Activated T-helper 2 cell treated with anti-CD3 and anti-CD28 coated beads, Interferon-gamma antibody, Interleukin-2, Interleukin-4, amounts not matched to agents 10 μg/mL and 5 μg/mL and 100 μg/mL, durations not matched to agents 14 hours and 24 hours and 36 hours (primary cell): ENCODE measurements around the gene MTMR3. TPM values are rescaled to one million over a fixed set of nuclear protein-coding genes. Genes with fewer than 3 reads are reported as not detected.
"Not testable (repeated sequence)": the region's sequence is repeated elsewhere in the genome, so short reads cannot be mapped to it uniquely, and the experiment has no call there.

ENCODE experiments used
- DNase-seq: peaks from one replicate; pipeline ENCODE4 v3.0.0; 2021; ENCODE audit warnings: low spot score
- H3K27ac Mint-ChIP-seq: one replicate; pipeline ENCODE4 v1.8.0; 2021; ENCODE audit warnings: mixed read lengths
- H3K27me3 Mint-ChIP-seq: one replicate; pipeline ENCODE4 v1.8.0; 2021; ENCODE audit warnings: low read depth, mixed read lengths
- H3K36me3 Mint-ChIP-seq: one replicate; pipeline ENCODE4 v1.8.0; 2021; ENCODE audit warnings: low read depth, mixed read lengths
- H3K4me1 Mint-ChIP-seq: one replicate; pipeline ENCODE4 v1.8.0; 2021; ENCODE audit warnings: low read depth, mixed read lengths
- H3K4me3 Mint-ChIP-seq: one replicate; pipeline ENCODE4 v1.8.0; 2021; ENCODE audit warnings: low read depth, mild to moderate bottlenecking, moderate library complexity, mixed read lengths
- H3K9me3 Mint-ChIP-seq: one replicate; pipeline ENCODE4 v1.8.0; 2021; ENCODE audit warnings: mixed read lengths
- intact Hi-C: fragments of 100-400 bp; cut with micrococcal nuclease; formaldehyde crosslinking; loops from one replicate; pipeline ENCODE4 v1.15.1; 2023
- total RNA-seq: library from RNA; stranded (reverse); gene quantifications from 2 replicates; pipeline ENCODE4 v1.2.3, GENCODE V29; 2022

MTMR3 gene
- total RNA-seq, 1 donor from 2014 or later = 22.1 TPM

DNA sequence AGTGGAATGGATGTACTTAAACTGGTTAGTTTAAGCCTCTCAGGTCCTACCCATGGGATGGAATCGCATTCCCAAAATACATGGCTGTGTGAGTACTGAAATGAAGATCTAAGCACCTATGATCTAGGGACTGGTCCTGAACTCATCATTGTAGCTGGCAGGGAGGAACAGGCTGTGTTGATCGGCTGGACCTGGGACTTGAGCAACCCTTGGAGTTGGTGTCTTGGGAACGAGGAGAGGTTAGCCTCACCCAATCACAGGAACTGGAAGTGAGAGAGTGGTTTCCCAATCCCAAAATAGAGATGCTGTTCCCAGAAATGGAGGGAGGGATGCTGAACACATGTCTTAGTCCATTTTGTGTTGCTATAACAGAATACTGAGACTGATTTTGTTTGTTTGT lies 28.5 kb upstream of the MTMR3 start:
- Mint-ChIP-seq H3K36me3 (no peaks in the 10 kb centered on the region), H3K27ac (no peak overlapping the region), H3K27me3 (peaks cover 6% of the 10 kb centered on the region), H3K9me3 (no peaks in the 10 kb centered on the region), H3K4me1 (no peaks in the 10 kb centered on the region), H3K4me3 (no peak overlapping the region)
- DNase-seq = no peak
- intact Hi-C loops = no loop called here

DNA sequence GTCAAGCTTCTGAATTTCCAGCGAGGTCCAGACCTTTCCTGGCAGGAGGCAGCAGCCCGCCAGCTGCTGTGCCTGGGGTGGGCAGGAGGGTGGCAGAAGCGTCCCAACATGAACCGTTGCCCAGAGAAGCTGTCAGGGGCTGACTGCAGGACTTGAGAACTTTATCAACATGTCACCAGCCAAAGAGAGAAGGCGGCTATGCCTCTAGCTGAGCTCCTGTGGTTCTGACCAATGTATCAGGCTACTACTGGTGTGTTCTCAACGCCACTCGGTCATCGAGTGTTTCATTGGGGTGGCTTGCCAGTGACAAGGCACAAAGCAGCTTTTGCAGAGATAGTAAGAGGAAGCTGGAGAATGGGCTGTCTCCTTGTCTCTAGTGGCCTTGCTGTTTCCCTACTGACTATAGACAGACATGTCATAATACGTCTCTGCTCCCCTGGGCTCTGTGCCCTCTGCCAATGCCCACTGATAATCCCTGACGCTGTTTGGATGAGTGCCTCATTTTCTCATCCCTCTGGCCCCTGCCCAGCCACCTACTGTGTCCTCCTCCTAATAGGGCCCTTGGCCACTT lies 27.3 kb upstream of the MTMR3 start:
- intact Hi-C loops = no loop called here
- Mint-ChIP-seq H3K27me3 (peaks cover 2% of the 10 kb centered on the region), H3K27ac (no peak overlapping the region), H3K4me3 (no peak overlapping the region), H3K9me3 (no peaks in the 10 kb centered on the region), H3K4me1 (no peaks in the 10 kb centered on the region), H3K36me3 (no peaks in the 10 kb centered on the region)
- DNase-seq = no peak

DNA sequence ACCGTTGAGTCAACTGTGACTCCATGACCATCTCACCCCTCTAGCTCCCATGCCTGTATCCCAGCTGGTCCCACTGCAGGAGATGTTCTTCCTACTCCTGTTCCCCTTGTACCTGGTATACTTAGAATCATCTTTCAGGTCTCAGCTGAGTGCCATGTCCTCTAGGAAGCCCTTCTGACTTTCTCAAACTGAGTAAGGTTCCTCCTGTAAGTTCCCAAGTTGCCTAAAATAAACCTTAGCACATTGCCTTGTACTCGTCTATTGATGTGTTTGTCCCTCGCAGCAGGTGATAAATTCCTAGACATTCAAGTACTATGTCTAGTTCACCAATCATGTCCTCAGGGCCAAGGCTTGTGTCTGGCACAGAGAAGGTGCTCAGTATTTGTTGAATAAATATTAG lies 26.5 kb upstream of the MTMR3 start:
- no peak overlapping the region for H3K4me3 Mint-ChIP-seq
- H3K27me3 Mint-ChIP-seq = peaks cover 3% of the 10 kb centered on the region
- no peak for DNase-seq
- no peaks in the 10 kb centered on the region for H3K4me1 Mint-ChIP-seq
- no peak overlapping the region for H3K27ac Mint-ChIP-seq
- intact Hi-C loops = no loop called here
- no peaks in the 10 kb centered on the region for H3K36me3 Mint-ChIP-seq
- no peaks in the 10 kb centered on the region for H3K9me3 Mint-ChIP-seq

DNA sequence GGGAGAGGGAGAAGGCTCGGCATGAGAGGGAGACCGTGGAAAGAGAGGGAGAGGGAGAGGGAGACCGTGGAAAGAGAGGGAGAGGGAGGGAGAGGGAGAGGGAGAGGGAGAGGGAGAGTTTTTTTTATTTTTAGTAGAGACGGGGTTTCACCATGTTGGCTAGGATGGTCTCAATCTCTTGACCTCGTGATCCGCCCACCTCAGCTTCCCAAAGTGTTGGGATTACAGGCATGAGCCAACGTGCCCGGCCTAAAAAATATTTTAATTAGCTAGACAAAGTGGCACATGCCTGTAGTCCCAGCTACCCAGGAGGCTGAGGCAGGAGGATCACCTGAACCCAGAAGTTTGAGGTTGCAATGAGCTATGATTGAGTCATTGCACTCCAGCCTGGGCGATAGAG lies 23.9 kb upstream of the MTMR3 start:
- H3K27me3 Mint-ChIP-seq, DNase-seq, H3K9me3 Mint-ChIP-seq, H3K36me3 Mint-ChIP-seq, intact Hi-C loops, H3K27ac Mint-ChIP-seq, H3K4me3 Mint-ChIP-seq, H3K4me1 Mint-ChIP-seq: not testable (repeated sequence)

DNA sequence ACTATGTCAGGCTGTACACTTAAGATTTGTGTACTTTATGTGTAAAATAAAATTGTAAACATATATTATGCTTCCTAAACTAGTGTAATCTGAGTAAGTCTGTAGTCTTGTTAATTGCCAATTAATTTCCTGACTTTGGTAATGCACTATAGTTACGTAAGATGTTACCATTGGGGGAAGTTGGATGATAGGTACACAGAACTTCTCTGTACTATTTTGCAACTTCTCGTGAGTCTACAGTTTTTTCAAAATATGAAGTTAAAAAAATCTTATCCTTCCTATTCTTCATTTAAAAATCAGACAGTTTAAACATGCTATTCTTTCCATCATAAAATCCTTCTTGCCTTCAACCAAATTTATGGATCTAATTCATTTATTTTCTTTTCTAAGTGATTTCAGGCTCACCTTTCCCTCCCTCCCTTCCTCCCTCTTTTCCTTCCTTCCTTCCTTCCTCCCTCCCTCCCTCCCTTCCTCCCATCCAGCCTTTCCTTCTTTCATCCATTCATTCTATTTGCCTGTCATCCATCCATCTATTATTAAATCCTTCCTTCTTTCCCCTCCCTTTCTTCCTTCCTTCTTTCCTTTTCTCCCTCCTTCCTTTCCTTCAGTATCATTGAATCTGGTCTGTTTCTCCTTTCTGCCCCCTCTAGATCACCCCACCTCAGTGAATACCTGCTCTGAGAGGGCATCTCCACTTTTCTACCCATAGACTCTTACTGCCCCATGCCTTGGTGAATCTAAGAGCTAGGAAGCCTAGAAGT lies 22.8 kb upstream of the MTMR3 start:
- Mint-ChIP-seq H3K4me3 (no peak overlapping the region), H3K27me3 (peaks cover 3% of the 10 kb centered on the region), H3K9me3 (no peaks in the 10 kb centered on the region), H3K36me3 (no peaks in the 10 kb centered on the region), H3K4me1 (no peaks in the 10 kb centered on the region), H3K27ac (no peak overlapping the region)
- DNase-seq = no peak
- intact Hi-C loops = no loop called here

DNA sequence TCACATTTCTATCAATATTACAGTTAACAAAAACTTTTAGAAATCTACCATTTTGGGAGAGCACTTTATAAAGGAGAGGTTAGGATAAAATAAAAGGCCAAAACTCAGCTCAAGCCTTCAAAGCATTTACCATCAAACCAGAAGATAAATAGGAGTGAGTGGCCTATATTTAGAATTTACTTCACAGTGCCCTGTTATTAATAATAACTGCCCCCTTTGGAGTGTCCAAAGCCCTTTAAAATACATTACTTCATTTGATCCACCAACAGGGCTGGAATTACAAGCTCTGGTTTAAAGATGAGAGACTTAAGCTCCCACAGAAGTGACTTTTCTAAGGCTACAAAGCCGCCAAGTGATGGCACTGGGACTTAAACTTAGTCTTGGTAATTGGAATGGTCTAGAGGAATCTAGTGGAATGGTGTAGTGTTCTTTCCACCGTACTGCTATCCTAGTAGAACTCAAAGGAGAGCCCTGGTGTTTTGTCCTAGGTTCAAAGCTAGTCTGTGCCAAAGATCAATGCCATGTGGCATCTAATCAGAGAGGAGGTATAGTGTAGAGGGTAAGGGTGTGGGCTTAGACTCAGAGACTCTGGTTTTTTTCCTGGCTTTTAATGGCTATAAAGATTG lies 21.2 kb upstream of the MTMR3 start:
- Mint-ChIP-seq H3K4me3 (no peak overlapping the region), H3K27ac (no peak overlapping the region), H3K9me3 (no peaks in the 10 kb centered on the region), H3K36me3 (no peaks in the 10 kb centered on the region), H3K4me1 (no peaks in the 10 kb centered on the region), H3K27me3 (peaks cover 2% of the 10 kb centered on the region)
- intact Hi-C loops = no loop called here
- DNase-seq = no peak

DNA sequence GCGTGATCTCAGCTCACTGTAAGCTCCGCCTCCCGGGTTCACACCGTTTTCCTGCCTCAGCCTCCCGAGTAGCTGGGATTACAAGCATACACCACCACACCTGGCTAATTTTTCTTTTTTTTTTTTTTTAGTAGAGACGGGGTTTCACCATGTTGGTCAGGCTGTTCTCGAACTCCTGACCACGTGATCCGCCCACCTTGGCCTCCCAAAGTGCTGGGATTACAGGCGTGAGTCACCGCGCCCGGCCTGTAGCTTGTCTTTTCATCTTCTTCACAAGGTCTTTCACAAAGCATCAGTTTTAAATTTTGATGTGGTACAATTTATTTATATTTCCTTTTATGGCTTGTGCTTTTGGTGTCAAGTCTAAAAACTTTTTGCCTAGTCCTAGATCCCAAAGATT lies 17.4 kb upstream of the MTMR3 start:
- intact Hi-C loops, H3K9me3 Mint-ChIP-seq, H3K27me3 Mint-ChIP-seq, DNase-seq, H3K27ac Mint-ChIP-seq, H3K4me3 Mint-ChIP-seq, H3K4me1 Mint-ChIP-seq, H3K36me3 Mint-ChIP-seq: not testable (repeated sequence)

DNA sequence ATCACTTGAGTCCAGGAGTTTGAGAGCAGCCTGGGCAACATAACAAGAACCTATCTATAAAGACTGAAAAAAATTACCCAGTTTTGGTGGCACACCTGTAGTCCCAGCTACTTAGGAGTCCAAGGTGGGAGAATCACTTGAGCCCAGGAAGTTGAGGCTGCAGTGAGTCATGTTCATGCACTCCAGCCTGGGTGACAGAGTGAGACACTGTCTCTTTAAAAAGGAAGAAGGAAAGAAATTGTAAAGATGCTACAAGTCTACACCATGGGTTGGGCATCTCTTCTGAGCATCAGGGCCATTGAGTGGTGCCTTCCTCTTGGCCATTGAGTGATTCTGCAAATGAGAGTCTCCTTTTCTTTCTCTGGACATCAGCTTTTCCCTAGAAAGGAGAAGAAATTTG lies 15.7 kb upstream of the MTMR3 start:
- intact Hi-C loops = no loop called here
- Mint-ChIP-seq H3K9me3 (no peaks in the 10 kb centered on the region), H3K4me1 (peaks cover 4% of the 10 kb centered on the region), H3K27me3 (peaks cover 4% of the 10 kb centered on the region), H3K27ac (no peak overlapping the region), H3K36me3 (no peaks in the 10 kb centered on the region), H3K4me3 (no peak overlapping the region)
- no peak for DNase-seq

DNA sequence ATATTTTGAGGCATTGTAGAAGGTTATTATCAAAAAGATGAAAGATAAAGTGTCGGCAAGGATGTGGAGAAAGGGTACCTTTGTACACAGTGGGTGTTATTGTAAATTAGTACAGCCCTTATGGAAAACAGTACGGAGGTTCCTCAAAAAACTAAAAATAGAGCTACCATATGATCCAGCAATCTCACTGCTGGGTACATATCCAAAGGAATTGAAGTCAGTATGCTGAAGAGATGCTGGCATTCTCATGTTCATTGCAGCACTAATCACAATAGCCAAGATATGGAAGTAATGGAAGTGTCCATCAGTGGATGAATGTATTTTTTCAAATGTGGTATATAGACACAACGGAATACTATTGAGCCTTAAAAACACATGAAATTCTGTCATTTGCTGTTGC lies 15.1 kb upstream of the MTMR3 start:
- no peak for DNase-seq
- H3K27ac Mint-ChIP-seq = no peak overlapping the region
- peaks cover 4% of the 10 kb centered on the region for H3K4me1 Mint-ChIP-seq
- no peak overlapping the region for H3K4me3 Mint-ChIP-seq
- no peaks in the 10 kb centered on the region for H3K9me3 Mint-ChIP-seq
- peaks cover 6% of the 10 kb centered on the region for H3K27me3 Mint-ChIP-seq
- intact Hi-C loops = no loop called here
- no peaks in the 10 kb centered on the region for H3K36me3 Mint-ChIP-seq

DNA sequence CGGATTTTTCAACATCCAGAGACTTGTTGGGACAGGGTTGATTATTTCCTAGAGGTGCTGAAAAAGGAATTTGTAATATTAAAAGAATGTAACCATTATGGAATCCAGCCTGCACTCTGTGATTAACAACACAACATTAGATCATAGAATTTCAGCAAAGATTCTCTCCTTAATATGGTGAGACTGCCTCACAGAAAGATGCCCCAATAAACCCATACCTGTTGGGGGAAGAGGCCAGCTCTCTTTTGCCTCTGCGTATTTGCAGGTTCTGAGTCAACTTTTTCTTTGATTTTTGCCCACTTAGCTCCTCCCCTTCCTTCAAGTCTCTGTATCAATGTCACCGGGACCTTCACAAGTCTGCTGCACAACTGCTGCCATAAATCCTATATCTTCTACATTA lies 12.4 kb upstream of the MTMR3 start:
- Mint-ChIP-seq H3K36me3 (no peaks in the 10 kb centered on the region), H3K4me3 (no peak overlapping the region), H3K9me3 (no peaks in the 10 kb centered on the region), H3K27ac (no peak overlapping the region), H3K27me3 (peaks cover 22% of the 10 kb centered on the region), H3K4me1 (peaks cover 4% of the 10 kb centered on the region)
- intact Hi-C loops = no loop called here
- DNase-seq = no peak

DNA sequence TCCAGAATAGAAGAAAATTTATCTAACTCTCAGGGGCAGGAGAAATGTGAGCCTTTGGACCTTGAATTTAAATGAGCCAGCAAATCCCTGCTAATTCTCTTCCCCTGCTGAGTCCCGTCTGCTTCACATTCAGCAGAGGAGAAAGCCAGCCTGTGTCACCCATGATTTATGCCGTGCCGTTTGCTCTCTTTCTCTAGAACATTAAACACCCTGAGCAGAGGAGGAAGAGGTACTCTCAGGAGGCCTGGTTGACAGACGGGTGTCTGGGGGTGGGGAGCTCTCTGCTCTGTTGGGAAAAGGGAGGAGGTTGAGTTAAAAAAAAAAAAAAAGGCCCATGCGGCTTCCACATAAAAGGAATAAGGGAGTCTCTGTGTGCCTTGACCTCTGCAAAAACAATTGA lies 11.3 kb upstream of the MTMR3 start:
- Mint-ChIP-seq H3K4me1 (peaks cover 4% of the 10 kb centered on the region), H3K9me3 (no peaks in the 10 kb centered on the region), H3K27me3 (peaks cover 28% of the 10 kb centered on the region), H3K36me3 (no peaks in the 10 kb centered on the region), H3K4me3 (no peak overlapping the region), H3K27ac (no peak overlapping the region)
- intact Hi-C loops = no loop called here
- no peak for DNase-seq

DNA sequence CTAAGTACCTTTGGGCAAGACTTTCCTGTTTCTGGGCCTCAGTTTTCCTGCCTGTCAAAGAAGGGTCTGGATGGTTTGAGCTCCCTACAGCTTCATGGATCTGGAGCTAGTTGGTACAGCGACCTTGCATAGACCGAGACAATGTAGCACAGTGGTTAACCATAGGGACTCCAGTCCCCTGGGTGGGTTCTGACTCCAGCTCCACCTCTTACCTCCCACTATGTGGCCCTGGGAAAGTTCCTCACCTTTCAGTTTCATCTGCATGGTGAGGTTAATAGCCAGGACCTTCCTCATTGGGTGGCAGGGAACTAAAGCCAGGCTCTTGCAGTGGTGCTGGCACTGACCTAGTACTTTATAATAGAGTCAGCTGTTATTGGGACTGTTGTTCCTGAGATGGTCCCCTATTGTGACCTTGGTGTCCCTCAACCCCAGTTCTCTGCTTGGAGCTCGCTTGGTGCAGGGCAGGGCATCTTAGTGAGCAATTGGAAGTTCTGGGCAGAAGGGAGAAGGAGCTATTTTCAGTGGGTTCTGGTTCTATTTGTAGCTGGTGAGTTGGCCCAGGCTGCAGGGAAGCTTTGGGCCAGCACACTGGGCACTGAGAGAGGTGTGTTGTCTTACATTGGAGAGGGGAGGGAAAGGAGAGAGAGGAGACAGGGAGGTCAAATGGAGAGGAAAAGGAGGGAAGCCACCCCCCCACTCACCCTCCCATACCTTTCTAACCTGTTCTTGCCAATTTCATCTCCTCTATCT lies 10.7 kb upstream of the MTMR3 start:
- intact Hi-C loops = no loop called here
- no peak for DNase-seq
- no peaks in the 10 kb centered on the region for H3K9me3 Mint-ChIP-seq
- peaks cover 28% of the 10 kb centered on the region for H3K27me3 Mint-ChIP-seq
- no peak overlapping the region for H3K27ac Mint-ChIP-seq
- H3K4me1 Mint-ChIP-seq = peaks cover 4% of the 10 kb centered on the region
- no peak overlapping the region for H3K4me3 Mint-ChIP-seq
- no peaks in the 10 kb centered on the region for H3K36me3 Mint-ChIP-seq

DNA sequence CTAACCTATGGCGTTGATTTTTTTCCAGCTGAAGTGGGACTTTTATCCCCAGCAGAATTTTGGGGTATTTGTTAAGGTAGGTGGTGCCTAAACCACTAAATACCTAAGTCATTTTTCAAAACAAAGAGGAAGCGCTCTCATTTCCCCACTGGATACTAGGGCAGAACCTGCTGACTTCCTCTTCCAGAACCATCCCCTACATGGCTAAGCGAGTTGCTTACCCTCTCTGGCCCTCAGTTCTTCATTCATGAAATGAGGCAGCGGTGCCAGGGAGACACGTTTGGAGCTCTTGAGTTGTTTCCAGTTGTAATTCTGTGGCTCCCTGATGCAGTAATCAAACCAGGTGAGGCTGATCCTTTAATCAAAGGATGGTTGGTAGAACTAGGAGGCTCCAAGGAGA lies 10.0 kb upstream of the MTMR3 start:
- peaks cover 7% of the 10 kb centered on the region for H3K4me1 Mint-ChIP-seq
- intact Hi-C loops = no loop called here
- H3K27me3 Mint-ChIP-seq = peaks cover 34% of the 10 kb centered on the region
- no peaks in the 10 kb centered on the region for H3K9me3 Mint-ChIP-seq
- no peak for DNase-seq
- no peaks in the 10 kb centered on the region for H3K36me3 Mint-ChIP-seq
- H3K4me3 Mint-ChIP-seq = no peak overlapping the region
- no peak overlapping the region for H3K27ac Mint-ChIP-seq
